ENCODE measurements around the gene GPC3.

- TF ChIP-seq SP1 (CRISPR knock-in tag; conservative IDR thresholded peaks at IDR 0.05) = no peak
- TF ChIP-seq CTCF (IDR thresholded peaks at IDR 0.05) = no peak
- no peak for TF ChIP-seq E2F1 (CRISPR knock-in tag; IDR thresholded peaks at IDR 0.05)
- no peak for TF ChIP-seq ESRRA (CRISPR knock-in tag; IDR thresholded peaks at IDR 0.05; ENCODE audit: borderline replicate concordance)
- TF ChIP-seq, protein P1, sequence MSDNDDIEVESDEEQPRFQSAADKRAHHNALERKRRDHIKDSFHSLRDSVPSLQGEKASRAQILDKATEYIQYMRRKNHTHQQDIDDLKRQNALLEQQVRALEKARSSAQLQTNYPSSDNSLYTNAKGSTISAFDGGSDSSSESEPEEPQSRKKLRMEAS (CRISPR knock-in tag; IDR thresholded peaks at IDR 0.05) = no peak
- TF ChIP-seq CBFB (CRISPR knock-in tag; IDR thresholded peaks at IDR 0.05; ENCODE audit: low read depth) = no peak
- TF ChIP-seq TP53 (CRISPR knock-in tag; IDR thresholded peaks at IDR 0.05) = no peak
- no peak for TF ChIP-seq MLX (CRISPR knock-in tag; IDR thresholded peaks at IDR 0.05)
- TF ChIP-seq ZNF232 (CRISPR knock-in tag; IDR thresholded peaks at IDR 0.05) = no peak
- no peak for TF ChIP-seq IRF2 (CRISPR knock-in tag; IDR thresholded peaks at IDR 0.05; ENCODE audit: borderline replicate concordance, low read depth)
- TF ChIP-seq ZNF423 (CRISPR knock-in tag; IDR thresholded peaks at IDR 0.05) = no peak
- no peak for TF ChIP-seq JUN (CRISPR knock-in tag; IDR thresholded peaks at IDR 0.05)
- no peak for TF ChIP-seq ZNF416 (CRISPR knock-in tag; IDR thresholded peaks at IDR 0.05)
- TF ChIP-seq, protein P2, sequence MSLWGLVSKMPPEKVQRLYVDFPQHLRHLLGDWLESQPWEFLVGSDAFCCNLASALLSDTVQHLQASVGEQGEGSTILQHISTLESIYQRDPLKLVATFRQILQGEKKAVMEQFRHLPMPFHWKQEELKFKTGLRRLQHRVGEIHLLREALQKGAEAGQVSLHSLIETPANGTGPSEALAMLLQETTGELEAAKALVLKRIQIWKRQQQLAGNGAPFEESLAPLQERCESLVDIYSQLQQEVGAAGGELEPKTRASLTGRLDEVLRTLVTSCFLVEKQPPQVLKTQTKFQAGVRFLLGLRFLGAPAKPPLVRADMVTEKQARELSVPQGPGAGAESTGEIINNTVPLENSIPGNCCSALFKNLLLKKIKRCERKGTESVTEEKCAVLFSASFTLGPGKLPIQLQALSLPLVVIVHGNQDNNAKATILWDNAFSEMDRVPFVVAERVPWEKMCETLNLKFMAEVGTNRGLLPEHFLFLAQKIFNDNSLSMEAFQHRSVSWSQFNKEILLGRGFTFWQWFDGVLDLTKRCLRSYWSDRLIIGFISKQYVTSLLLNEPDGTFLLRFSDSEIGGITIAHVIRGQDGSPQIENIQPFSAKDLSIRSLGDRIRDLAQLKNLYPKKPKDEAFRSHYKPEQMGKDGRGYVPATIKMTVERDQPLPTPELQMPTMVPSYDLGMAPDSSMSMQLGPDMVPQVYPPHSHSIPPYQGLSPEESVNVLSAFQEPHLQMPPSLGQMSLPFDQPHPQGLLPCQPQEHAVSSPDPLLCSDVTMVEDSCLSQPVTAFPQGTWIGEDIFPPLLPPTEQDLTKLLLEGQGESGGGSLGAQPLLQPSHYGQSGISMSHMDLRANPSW (CRISPR knock-in tag; conservative IDR thresholded peaks at IDR 0.05; ENCODE audit: low read depth) = no peak
Observed at GRCh38 chrX:133852401-133852800, 133.0 kb downstream of the GPC3 start.
